Naive thymus-derived CD4-positive, alpha-beta T cell (primary cell): Measurements from ENCODE around the gene MACROD2. TPM values are rescaled to one million over a fixed set of nuclear protein-coding genes. Genes with fewer than 3 reads are reported as not detected.

Experiments used
- ATAC-seq: fragments of 150-1000 bp; cut with Tn5 transposase; 2 replicates; pipeline ENCODE4 v1.10.0; 2021; ENCODE audit warnings: mild to moderate bottlenecking, moderate library complexity
- CTCF ChIA-PET: fragments of 350-600 bp; sonication (Branson Sonifier 250); formaldehyde crosslinking; loops from one replicate; lab custom pipeline; 2021; ENCODE audit warnings: antibody characterized with exemption; lab: Charles Lee
- POLR2A ChIA-PET: fragments of 350-600 bp; sonication (Branson Sonifier 250); formaldehyde crosslinking; loops from one replicate; lab custom pipeline; 2021; ENCODE audit warnings: antibody characterized with exemption, inconsistent platforms; lab: Charles Lee
- DNase-seq, 9 donors: peaks; one replicate each; pipeline versions ENCODE4 v3.0.0 to v3.0.0-alpha.2; 2020 to 2022; ENCODE audit warnings: mixed read lengths in 1 of 9
- H3K27ac ChIP-seq: one replicate; pipeline ENCODE4 v1.7.0; 2013; ENCODE audit warnings: mild to moderate bottlenecking, low read depth, low read length, moderate library complexity
- H3K27me3 ChIP-seq, 2 donors: one replicate each; pipeline ENCODE4 v1.7.0; 2013; ENCODE audit warnings: low read length in 2 of 2, mild to moderate bottlenecking in 2 of 2, moderate library complexity in 2 of 2; ENCODE audit not compliant: control insufficient read depth in 2 of 2, insufficient read depth in 2 of 2
- H3K36me3 ChIP-seq, 3 experiments: 1 replicate in 2 of 3; 2 replicates in 1 of 3; pipeline ENCODE4 v1.7.0; 2013; ENCODE audit warnings: low read length in 3 of 3, mild to moderate bottlenecking in 3 of 3, moderate library complexity in 1 of 3; ENCODE audit not compliant: insufficient read depth in 3 of 3, control insufficient read depth in 2 of 3
- H3K4me1 ChIP-seq, 2 donors: one replicate each; pipeline ENCODE4 v1.7.0; 2013; ENCODE audit warnings: low read length in 2 of 2, mild to moderate bottlenecking in 2 of 2, moderate library complexity in 1 of 2; ENCODE audit not compliant: control insufficient read depth in 2 of 2, insufficient read depth in 2 of 2
- H3K4me3 ChIP-seq: 2 replicates; pipeline ENCODE4 v1.7.0; 2013; ENCODE audit warnings: mild to moderate bottlenecking, low read length
- H3K9me3 ChIP-seq, 3 experiments: 1 replicate in 2 of 3; 2 replicates in 1 of 3; pipeline ENCODE4 v1.7.0; 2013; ENCODE audit warnings: low read length in 3 of 3; ENCODE audit not compliant: control insufficient read depth in 2 of 3
- H3K27ac Mint-ChIP-seq, 9 donors: one replicate each; pipeline ENCODE4 v1.8.0; 2020 to 2022; ENCODE audit warnings: mixed read lengths in 9 of 9, mild to moderate bottlenecking in 8 of 9, moderate library complexity in 5 of 9, inconsistent platforms in 2 of 9
- H3K27me3 Mint-ChIP-seq, 5 donors: one replicate each; pipeline ENCODE4 v1.8.0; 2021 to 2022; ENCODE audit warnings: mixed read lengths in 5 of 5, mild to moderate bottlenecking in 1 of 5
- H3K36me3 Mint-ChIP-seq, 5 donors: one replicate each; pipeline ENCODE4 v1.8.0; 2020 to 2022; ENCODE audit warnings: mixed read lengths in 5 of 5, mild to moderate bottlenecking in 3 of 5, inconsistent platforms in 1 of 5
- H3K4me1 Mint-ChIP-seq, 7 donors: one replicate each; pipeline ENCODE4 v1.8.0; 2020 to 2022; ENCODE audit warnings: mixed read lengths in 7 of 7, mild to moderate bottlenecking in 3 of 7, inconsistent platforms in 1 of 7
- H3K4me3 Mint-ChIP-seq, 10 donors: one replicate each; pipeline ENCODE4 v1.8.0; 2020 to 2022; ENCODE audit warnings: mild to moderate bottlenecking in 10 of 10, mixed read lengths in 10 of 10, moderate library complexity in 6 of 10, inconsistent platforms in 2 of 10
- H3K9me3 Mint-ChIP-seq, 11 donors: one replicate each; pipeline ENCODE4 v1.8.0; 2020 to 2022; ENCODE audit warnings: mixed read lengths in 11 of 11, mild to moderate bottlenecking in 4 of 11, inconsistent platforms in 1 of 11, moderate library complexity in 1 of 11
- intact Hi-C, 2 donors: fragments of 100-400 bp; cut with micrococcal nuclease; formaldehyde crosslinking; loops; one replicate each; pipeline ENCODE4 v1.15.1; 2023
- polyA plus RNA-seq, 2 donors: library from polyadenylated mRNA; unstranded; fragments of 300-500 nt; fragmentation: Illumina TruSeq; gene quantifications; one replicate each; pipeline ENCODE4 v1.2.3, GENCODE V29; 2021
- total RNA-seq, 6 experiments: library from RNA in 5 of 6; stranded (reverse) in 5 of 6; gene quantifications; 1 replicate in 5 of 6; 2 replicates in 1 of 6; pipeline ENCODE4 v1.2.3 and lab custom pipeline; 2021 to 2026

The MACROD2 gene
- total and polyA plus RNA-seq, 7 experiments from 2014 or later = 0.27 to 0.86 (median 0.34) TPM; not detected in 4

DNA sequence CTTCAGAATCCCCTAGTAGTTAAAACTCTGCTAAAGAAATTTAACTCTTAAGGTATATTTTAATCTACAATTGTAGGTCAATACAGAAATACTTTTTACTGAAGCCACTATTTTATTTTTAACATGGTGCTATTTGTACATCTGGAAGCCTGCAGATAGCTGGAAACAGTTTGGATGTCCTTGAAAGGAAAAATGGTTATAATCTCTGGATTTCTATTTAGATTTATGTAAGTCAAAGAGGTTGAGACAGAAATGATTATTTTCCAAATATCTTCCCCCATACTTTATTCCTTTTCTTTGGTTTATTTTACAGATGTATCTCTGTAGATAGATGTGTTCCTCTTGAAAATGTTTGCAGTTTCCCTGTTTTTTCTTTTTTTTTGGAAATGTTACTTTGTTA, 1575.7 kb downstream of the MACROD2 start:
- H3K9me3 ChIP-seq = no peaks in the 10 kb centered on the region
- H3K27me3 ChIP-seq = no peaks in the 10 kb centered on the region
- Mint-ChIP-seq H3K4me1 (no peaks in the 10 kb centered on the region), H3K27ac (no peak overlapping the region), H3K9me3 (peaks cover 0 to 11% (median 4%) of the 10 kb centered on the region in 11 donors), H3K27me3 (no peaks in the 10 kb centered on the region), H3K4me3 (no peak overlapping the region), H3K36me3 (no peaks in the 10 kb centered on the region)
- no peak overlapping the region for H3K27ac ChIP-seq
- no peaks in the 10 kb centered on the region for H3K4me1 ChIP-seq
- intact Hi-C loops = no loop called here
- CTCF ChIA-PET = no interaction called here
- H3K4me3 ChIP-seq = no peak overlapping the region
- POLR2A ChIA-PET = no interaction called here
- DNase-seq = no peak
- ATAC-seq = no peak
- H3K36me3 ChIP-seq = no peaks in the 10 kb centered on the region

DNA sequence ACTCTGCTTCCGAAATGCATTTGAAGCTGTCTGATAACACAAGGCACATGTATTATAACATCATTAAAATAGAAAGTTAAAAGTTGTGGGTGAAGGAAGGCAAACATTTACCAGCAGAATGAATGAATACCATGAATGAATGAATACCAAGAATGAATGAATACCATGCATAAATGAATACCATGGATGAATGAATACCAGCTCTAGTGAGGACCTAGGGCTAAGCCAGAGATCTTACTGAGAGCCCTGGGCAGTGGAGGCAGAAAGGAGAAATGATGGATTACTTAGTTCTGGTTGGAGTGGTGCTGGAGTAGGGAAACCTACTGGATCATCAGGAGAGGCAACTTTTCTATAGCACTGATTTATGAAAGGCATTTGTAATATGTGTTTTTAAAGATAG, 1579.9 kb downstream of the MACROD2 start:
- Mint-ChIP-seq H3K27me3 (no peaks in the 10 kb centered on the region), H3K27ac (no peak overlapping the region), H3K9me3 (peaks cover 0 to 11% (median 2%) of the 10 kb centered on the region in 11 donors), H3K36me3 (no peaks in the 10 kb centered on the region), H3K4me1 (no peaks in the 10 kb centered on the region), H3K4me3 (no peak overlapping the region)
- intact Hi-C loops = no loop called here
- ChIA-PET POLR2A (no interaction called here), CTCF (no interaction called here)
- no peak overlapping the region for H3K27ac ChIP-seq
- H3K36me3 ChIP-seq = no peaks in the 10 kb centered on the region
- ATAC-seq (no peak), DNase-seq (no peak)
- no peaks in the 10 kb centered on the region for H3K27me3 ChIP-seq
- no peak overlapping the region for H3K4me3 ChIP-seq
- H3K4me1 ChIP-seq = no peaks in the 10 kb centered on the region
- no peaks in the 10 kb centered on the region for H3K9me3 ChIP-seq

DNA sequence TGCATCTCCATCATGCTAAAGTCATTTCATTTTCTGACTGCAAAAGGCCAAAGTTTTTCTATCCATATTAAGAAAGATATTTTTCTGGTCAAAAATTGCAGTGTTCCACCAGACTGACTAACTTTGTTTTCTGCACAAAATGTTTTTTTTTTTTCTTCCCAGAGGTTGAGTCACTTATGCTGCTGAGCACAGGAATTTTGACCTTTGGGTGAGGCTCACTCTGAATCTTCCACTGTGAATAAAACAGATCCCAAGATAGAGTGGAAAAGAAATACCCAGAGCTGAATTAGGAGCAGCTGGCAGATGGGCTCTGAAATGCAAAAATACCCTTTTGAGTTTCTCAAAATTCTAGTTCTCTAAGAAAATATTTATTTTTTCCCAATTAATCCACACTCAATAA, 1581.1 kb downstream of the MACROD2 start:
- ATAC-seq (no peak), DNase-seq (no peak)
- Histone ChIP-seq H3K27ac (no peak overlapping the region), H3K4me3 (no peak overlapping the region), H3K27me3 (no peaks in the 10 kb centered on the region), H3K9me3 (no peaks in the 10 kb centered on the region), H3K4me1 (no peaks in the 10 kb centered on the region), H3K36me3 (no peaks in the 10 kb centered on the region)
- intact Hi-C loops = no loop called here
- Mint-ChIP-seq H3K4me1 (no peaks in the 10 kb centered on the region), H3K9me3 (peaks cover 0 to 11% (median 3%) of the 10 kb centered on the region in 11 donors), H3K4me3 (no peak overlapping the region), H3K27me3 (no peaks in the 10 kb centered on the region), H3K36me3 (no peaks in the 10 kb centered on the region), H3K27ac (no peak overlapping the region)
- ChIA-PET CTCF (no interaction called here), POLR2A (no interaction called here)

DNA sequence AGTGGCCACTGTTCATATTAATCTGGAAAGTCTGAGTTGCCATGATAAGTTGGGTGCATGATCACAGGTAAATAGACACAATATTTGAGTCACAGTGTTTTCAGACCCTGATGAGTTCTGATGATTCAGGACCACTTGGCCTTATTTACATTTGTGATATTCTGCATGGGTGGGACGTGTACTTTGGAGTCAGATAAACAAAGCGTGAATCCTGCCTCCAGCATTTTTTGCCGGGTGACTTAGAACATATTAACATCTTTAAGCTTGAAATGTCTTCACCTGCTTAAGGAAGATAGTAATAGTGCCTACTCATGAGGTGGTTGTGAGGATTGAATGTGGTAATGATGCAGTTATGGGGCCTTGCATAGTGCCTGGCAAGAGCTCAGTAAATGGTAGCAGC, 1582.8 kb downstream of the MACROD2 start:
- Mint-ChIP-seq H3K4me1 (no peaks in the 10 kb centered on the region), H3K36me3 (no peaks in the 10 kb centered on the region), H3K27ac (no peak overlapping the region), H3K9me3 (peaks cover 0 to 11% (median 5%) of the 10 kb centered on the region in 11 donors), H3K4me3 (no peak overlapping the region), H3K27me3 (no peaks in the 10 kb centered on the region)
- ATAC-seq (no peak), DNase-seq (no peak)
- no peaks in the 10 kb centered on the region for H3K27me3 ChIP-seq
- no peak overlapping the region for H3K27ac ChIP-seq
- POLR2A ChIA-PET = no interaction called here
- no peaks in the 10 kb centered on the region for H3K4me1 ChIP-seq
- no peaks in the 10 kb centered on the region for H3K36me3 ChIP-seq
- CTCF ChIA-PET = no interaction called here
- H3K9me3 ChIP-seq = no peaks in the 10 kb centered on the region
- intact Hi-C loops = no loop called here
- H3K4me3 ChIP-seq = no peak overlapping the region

DNA sequence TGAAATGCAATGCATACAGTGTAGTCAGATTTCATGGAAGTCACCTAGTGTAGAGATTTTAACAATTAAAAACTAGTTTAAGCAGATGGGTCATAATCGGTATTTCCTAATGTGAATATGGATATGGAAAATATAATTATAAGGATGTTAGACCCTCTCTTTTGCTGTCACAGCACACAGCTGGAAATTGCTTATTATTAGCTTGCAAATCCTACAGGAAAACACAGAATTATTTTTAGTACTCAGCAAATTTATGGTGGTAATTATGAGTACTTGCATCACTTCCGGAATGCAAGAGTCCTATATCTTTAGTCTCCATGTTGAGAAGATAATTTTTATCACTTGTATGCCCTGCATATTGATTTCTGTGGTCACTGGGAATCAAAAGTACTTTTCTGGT, 1584.4 kb downstream of the MACROD2 start:
- Histone ChIP-seq H3K9me3 (no peaks in the 10 kb centered on the region), H3K4me1 (no peaks in the 10 kb centered on the region), H3K4me3 (no peak overlapping the region), H3K27ac (no peak overlapping the region), H3K27me3 (no peaks in the 10 kb centered on the region), H3K36me3 (no peaks in the 10 kb centered on the region)
- Mint-ChIP-seq H3K27ac (no peak overlapping the region), H3K9me3 (peaks cover 0 to 11% (median 6%) of the 10 kb centered on the region in 11 donors), H3K36me3 (no peaks in the 10 kb centered on the region), H3K4me1 (no peaks in the 10 kb centered on the region), H3K4me3 (no peak overlapping the region), H3K27me3 (no peaks in the 10 kb centered on the region)
- POLR2A ChIA-PET = no interaction called here
- CTCF ChIA-PET = no interaction called here
- no peak for ATAC-seq
- DNase-seq = no peak
- intact Hi-C loops = no loop called here

DNA sequence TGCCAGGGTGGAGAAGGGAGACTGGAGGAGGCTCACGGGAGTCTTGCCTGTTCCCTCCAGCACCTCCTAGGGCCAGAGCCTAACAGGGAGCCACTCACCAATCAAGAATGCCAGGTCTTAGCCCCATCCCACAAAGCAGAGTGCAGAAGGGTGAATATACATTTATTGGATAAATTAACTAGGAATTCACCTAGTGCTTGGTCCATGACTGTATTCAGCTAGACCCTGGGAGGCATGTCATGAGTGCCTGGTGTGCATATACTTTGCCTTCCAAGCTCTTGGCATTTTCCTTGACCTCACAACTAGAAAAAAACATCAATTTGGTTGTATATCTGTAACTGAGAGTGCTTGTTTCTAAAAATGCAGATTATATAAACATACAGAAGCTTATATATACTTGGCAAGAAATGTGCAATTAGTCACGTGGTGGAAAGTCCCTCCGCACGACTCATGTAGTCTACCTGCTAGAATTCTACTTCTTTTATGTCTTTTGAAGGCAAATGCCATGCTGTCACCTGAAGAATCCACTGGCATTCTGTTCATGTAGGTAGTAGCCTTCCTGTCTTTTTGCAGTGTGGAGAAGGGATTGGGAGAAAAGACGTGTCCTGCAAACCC, 1586.9 kb downstream of the MACROD2 start:
- Histone ChIP-seq H3K4me3 (no peak overlapping the region), H3K4me1 (no peaks in the 10 kb centered on the region), H3K27me3 (no peaks in the 10 kb centered on the region), H3K9me3 (no peaks in the 10 kb centered on the region), H3K36me3 (no peaks in the 10 kb centered on the region), H3K27ac (no peak overlapping the region)
- Mint-ChIP-seq H3K27me3 (no peaks in the 10 kb centered on the region), H3K9me3 (peaks cover 0 to 10% (median 7%) of the 10 kb centered on the region in 11 donors), H3K36me3 (no peaks in the 10 kb centered on the region), H3K4me3 (no peak overlapping the region), H3K4me1 (no peaks in the 10 kb centered on the region), H3K27ac (no peak overlapping the region)
- POLR2A ChIA-PET = no interaction called here
- CTCF ChIA-PET = no interaction called here
- DNase-seq = no peak
- no peak for ATAC-seq
- intact Hi-C loops = no loop called here

DNA sequence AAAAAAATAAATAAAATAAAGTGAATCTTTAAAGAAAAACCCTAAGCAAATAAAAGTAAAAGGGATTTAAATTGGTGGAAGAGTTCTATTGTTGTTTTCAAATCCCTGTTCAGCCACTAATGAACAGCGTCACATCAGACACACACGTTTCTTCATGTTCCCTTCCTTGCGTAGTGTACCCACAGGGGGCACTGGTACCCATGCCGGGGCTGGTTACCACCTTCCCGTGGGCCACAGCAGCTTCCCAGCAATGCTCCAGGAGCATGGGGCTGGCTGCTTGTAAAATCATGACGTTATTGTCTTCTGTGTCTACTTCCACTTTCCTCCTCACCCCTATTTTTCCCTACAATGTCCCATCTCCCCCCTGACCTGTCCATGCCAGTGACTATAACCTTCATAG, 1589.2 kb downstream of the MACROD2 start:
- ATAC-seq = no peak
- Mint-ChIP-seq H3K4me1 (no peaks in the 10 kb centered on the region), H3K27me3 (no peaks in the 10 kb centered on the region), H3K9me3 (peaks cover 0 to 13% (median 7%) of the 10 kb centered on the region in 11 donors), H3K27ac (no peak overlapping the region), H3K4me3 (no peak overlapping the region), H3K36me3 (no peaks in the 10 kb centered on the region)
- H3K36me3 ChIP-seq = no peaks in the 10 kb centered on the region
- CTCF ChIA-PET = no interaction called here
- H3K27me3 ChIP-seq = no peaks in the 10 kb centered on the region
- intact Hi-C loops = no loop called here
- POLR2A ChIA-PET = no interaction called here
- no peaks in the 10 kb centered on the region for H3K4me1 ChIP-seq
- H3K4me3 ChIP-seq = no peak overlapping the region
- DNase-seq = no peak
- no peak overlapping the region for H3K27ac ChIP-seq
- H3K9me3 ChIP-seq = no peaks in the 10 kb centered on the region
